Lower leg skin (tissue), 4 donors: ENCODE data around the gene EPRS1. TPM values are rescaled to one million over a fixed set of nuclear protein-coding genes. Genes with fewer than 3 reads are reported as not detected.

Source experiments
- DNase-seq, 2 donors: peaks; one replicate each; pipeline ENCODE4 v3.0.0-alpha.2; 2019; ENCODE audit warnings: low spot score in 2 of 2
- H3K4me3 ChIP-seq: fragments of 200-600 bp; sonication (generic); 2 replicates; pipeline ENCODE4 v1.5.1; 2017; ENCODE audit warnings: mild to moderate bottlenecking, low read depth; ENCODE audit not compliant: poor library complexity, severe bottlenecking
- CTCF ChIP-seq, 3 donors: fragments of 450-650 bp; IDR thresholded peaks; one replicate each; pipeline ENCODE4 v1.5.1; 2016; ENCODE audit warnings: antibody characterized with exemption in 3 of 3, mild to moderate bottlenecking in 3 of 3, moderate library complexity in 2 of 3
- POLR2A ChIP-seq, 2 donors: fragments of 450-650 bp; IDR thresholded peaks; one replicate each; pipeline ENCODE4 v1.6.1; 2016 to 2017; ENCODE audit warnings: antibody characterized with exemption in 2 of 2, mild to moderate bottlenecking in 1 of 2, moderate library complexity in 1 of 2
- WGBS, 2 donors: methylation state at CpG; one replicate each; pipeline ENCODE4 v1.1.5; 2018; 5-methylcytosine and 5-hydroxymethylcytosine counted together
- intact Hi-C: fragments of 100-400 bp; cut with DNase I; formaldehyde crosslinking; loops from one replicate; pipeline ENCODE4 v1.15.0; 2023; ENCODE audit warnings: low total_unique reads
- total RNA-seq, 4 donors: library from RNA; depleted of rRNA; stranded (reverse); fragments of >200 nt; gene quantifications; one replicate each; pipeline ENCODE4 v1.1.0, GENCODE V29; 2016

Gene EPRS1
- total RNA-seq, 4 donors from 2014 or later: 30.6 to 43.2 (median 40.9) TPM

GRCh38 chr1:220007438-220007837 lies 38.9 kb downstream of the EPRS1 start:
- DNase-seq: no peak
- TF ChIP-seq POLR2A (IDR thresholded peaks at IDR 0.05) (no peak), CTCF (IDR thresholded peaks at IDR 0.05) (no peak)
- 94 to 97% methylated on average over 3 of the region's 3 CpGs for WGBS, 2 donors
- intact Hi-C loops: no loop called here
- H3K4me3 ChIP-seq: no peak overlapping the region

- no peak overlapping the region for H3K4me3 ChIP-seq
- WGBS, 2 donors: 90 to 93% methylated on average over 5 of the region's 5 CpGs
- no peak for DNase-seq
- intact Hi-C loops: no loop called here
- TF ChIP-seq POLR2A (IDR thresholded peaks at IDR 0.05) (no peak), CTCF (IDR thresholded peaks at IDR 0.05) (no peak)
Observed at GRCh38 chr1:220005489-220005888, 40.8 kb downstream of the EPRS1 start.

- TF ChIP-seq CTCF (IDR thresholded peaks at IDR 0.05) (no peak), POLR2A (IDR thresholded peaks at IDR 0.05) (no peak)
- WGBS, 2 donors: 91 to 96% methylated on average over 6 of the region's 6 CpGs
- DNase-seq: no peak
- H3K4me3 ChIP-seq: no peak overlapping the region
- intact Hi-C loops: no loop called here
Observed at GRCh38 chr1:220003610-220004299, 42.5 kb downstream of the EPRS1 start.

- intact Hi-C loops: no loop called here
- no peak for TF ChIP-seq POLR2A (IDR thresholded peaks at IDR 0.05)
- TF ChIP-seq CTCF (IDR thresholded peaks at IDR 0.05): no peak
- WGBS, 2 donors: 84 to 93% methylated on average over 1 of the region's 1 CpG
- no peak for DNase-seq
- no peak overlapping the region for H3K4me3 ChIP-seq
Observed at GRCh38 chr1:220003015-220003414, 43.3 kb downstream of the EPRS1 start.

- H3K4me3 ChIP-seq: no peak overlapping the region
- no peak for DNase-seq
- WGBS, 2 donors: 94 to 96% methylated on average over 4 of the region's 4 CpGs
- no peak for TF ChIP-seq POLR2A (IDR thresholded peaks at IDR 0.05)
- TF ChIP-seq CTCF (IDR thresholded peaks at IDR 0.05): no peak
- intact Hi-C loops: no loop called here
Observed at GRCh38 chr1:220001095-220001501, 45.2 kb downstream of the EPRS1 start.

GRCh38 chr1:219999821-220000220 lies 46.5 kb downstream of the EPRS1 start:
- 74 to 95% methylated on average over 4 of the region's 4 CpGs for WGBS, 2 donors
- TF ChIP-seq CTCF (IDR thresholded peaks at IDR 0.05): no peak

More at GRCh38 chr1:219999821-220000220, 46.5 kb downstream of the EPRS1 start:
- no peak overlapping the region for H3K4me3 ChIP-seq
- intact Hi-C loops: no loop called here
- DNase-seq: no peak
